Hepatocyte (in vitro differentiated cells): ENCODE results near the gene EARS2.

Experiments used
- EZH2 ChIP-seq: fragments of 200-600 bp; sonication (generic); IDR thresholded peaks from 2 replicates; pipeline ENCODE4 v1.6.1; 2016; ENCODE audit warnings: antibody characterized with exemption, mild to moderate bottlenecking, borderline replicate concordance
- EZH2phosphoT487 ChIP-seq: fragments of 200-600 bp; sonication (generic); IDR thresholded peaks from one replicate; pipeline ENCODE4 v1.6.1; 2018; ENCODE audit warnings: antibody characterized with exemption, mild to moderate bottlenecking, low read depth, moderate library complexity; ENCODE audit not compliant: unreplicated experiment, severe bottlenecking
- TF ChIP-seq, protein P1 (sequence below): fragments of 200-600 bp; sonication (generic); IDR thresholded peaks from 2 replicates; pipeline ENCODE4 v1.5.1; 2016; ENCODE audit warnings: antibody characterized with exemption, mild to moderate bottlenecking; ENCODE audit not compliant: poor library complexity

DNA sequence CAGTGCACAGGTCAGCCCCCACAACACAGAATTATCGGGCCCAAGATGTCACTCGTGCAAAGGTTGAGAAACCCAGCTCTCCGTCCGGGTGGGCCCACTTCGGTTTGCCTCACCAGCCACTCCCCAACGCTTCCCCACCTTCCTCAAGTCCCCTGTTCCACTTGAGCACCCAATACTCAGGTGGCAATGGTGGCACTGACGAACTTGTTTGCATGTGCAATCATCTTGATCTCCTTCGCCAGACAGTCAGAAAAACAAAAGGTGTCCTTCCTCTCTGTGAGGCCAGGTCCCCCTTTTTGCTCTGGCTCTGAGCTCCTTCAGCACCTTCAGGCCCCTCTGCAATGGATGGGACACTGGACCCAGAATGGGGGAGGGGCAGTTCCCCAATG is 50.5 kb downstream of the EARS2 start:
- TF ChIP-seq EZH2, result no peak
- TF ChIP-seq, protein P1, sequence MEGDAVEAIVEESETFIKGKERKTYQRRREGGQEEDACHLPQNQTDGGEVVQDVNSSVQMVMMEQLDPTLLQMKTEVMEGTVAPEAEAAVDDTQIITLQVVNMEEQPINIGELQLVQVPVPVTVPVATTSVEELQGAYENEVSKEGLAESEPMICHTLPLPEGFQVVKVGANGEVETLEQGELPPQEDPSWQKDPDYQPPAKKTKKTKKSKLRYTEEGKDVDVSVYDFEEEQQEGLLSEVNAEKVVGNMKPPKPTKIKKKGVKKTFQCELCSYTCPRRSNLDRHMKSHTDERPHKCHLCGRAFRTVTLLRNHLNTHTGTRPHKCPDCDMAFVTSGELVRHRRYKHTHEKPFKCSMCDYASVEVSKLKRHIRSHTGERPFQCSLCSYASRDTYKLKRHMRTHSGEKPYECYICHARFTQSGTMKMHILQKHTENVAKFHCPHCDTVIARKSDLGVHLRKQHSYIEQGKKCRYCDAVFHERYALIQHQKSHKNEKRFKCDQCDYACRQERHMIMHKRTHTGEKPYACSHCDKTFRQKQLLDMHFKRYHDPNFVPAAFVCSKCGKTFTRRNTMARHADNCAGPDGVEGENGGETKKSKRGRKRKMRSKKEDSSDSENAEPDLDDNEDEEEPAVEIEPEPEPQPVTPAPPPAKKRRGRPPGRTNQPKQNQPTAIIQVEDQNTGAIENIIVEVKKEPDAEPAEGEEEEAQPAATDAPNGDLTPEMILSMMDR, result no peak
- TF ChIP-seq EZH2phosphoT487, result no peak
